Brain microvascular endothelial cell (primary cell): Measurements from ENCODE around the gene SDHAF2.
"Not testable (repeated sequence)": the region's sequence is repeated elsewhere in the genome, so short reads cannot be mapped to it uniquely, and the experiment has no call there.

Experiments used
- DNase-seq: peaks from one replicate; pipeline ENCODE4 v3.0.0-alpha.2; 2020
- H3K27ac ChIP-seq: fragments of 250-450 bp; sonication (Bioruptor Pico); 2 replicates; pipeline ENCODE4 v1.5.1; 2020; ENCODE audit warnings: mild to moderate bottlenecking, moderate library complexity
- H3K27me3 ChIP-seq: fragments of 250-450 bp; sonication (Bioruptor Pico); replicated peaks from 2 replicates; pipeline ENCODE4 v1.5.1; 2020; ENCODE audit warnings: mild to moderate bottlenecking
- H3K36me3 ChIP-seq: fragments of 250-450 bp; sonication (Bioruptor Pico); replicated peaks from 2 replicates; pipeline ENCODE4 v1.5.1; 2020; ENCODE audit warnings: mild to moderate bottlenecking
- H3K4me3 ChIP-seq: 2 replicates; pipeline ENCODE4 v1.5.1; 2011; ENCODE audit warnings: low read depth, mild to moderate bottlenecking, control low read depth, low read length, moderate library complexity
- CTCF ChIP-seq: IDR thresholded peaks from 2 replicates; pipeline ENCODE4 v1.5.1; 2011; ENCODE audit warnings: low read depth, mild to moderate bottlenecking, moderate library complexity, low read length, control low read depth, inconsistent platforms; ENCODE audit errors: missing control alignments
- in situ Hi-C: cut with HindIII; loops from 2 replicates; pipeline ENCODE4 v1.10.0; 2017; ENCODE audit warnings: low sequenced_read_pairs, low pct_ligation_motif_present

Gene SDHAF2

GRCh38 chr11:61476371-61476770 lies 46.4 kb downstream of the SDHAF2 start:
- DNase-seq, result no peak
- no peaks in the 10 kb centered on the region for H3K27me3 ChIP-seq
- H3K4me3 ChIP-seq, result no peak overlapping the region
- in situ Hi-C loops, result no loop called here
- TF ChIP-seq CTCF, result no peak
- H3K27ac ChIP-seq, result no peak overlapping the region
- H3K36me3 ChIP-seq, result no peaks in the 10 kb centered on the region

DNA sequence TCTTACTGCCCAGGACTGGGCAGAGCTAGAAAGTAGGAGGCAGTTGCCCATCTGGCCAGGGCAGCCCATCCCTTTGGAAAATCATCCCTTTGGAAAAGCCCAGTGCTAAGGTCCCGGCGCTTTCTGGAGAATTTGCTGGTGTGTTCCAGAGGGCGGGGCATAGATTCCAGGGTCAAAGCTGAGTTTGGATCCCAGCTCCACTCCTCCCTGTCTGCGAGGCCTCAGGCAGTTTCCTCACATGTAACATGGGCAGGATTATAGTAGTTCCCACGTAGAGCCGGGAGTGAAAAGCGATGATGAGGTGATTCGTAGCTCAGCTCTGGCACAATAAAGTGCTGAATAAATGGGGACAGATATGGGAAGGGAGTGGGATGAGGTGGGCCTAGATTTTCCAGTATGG lies 47.2 kb downstream of the SDHAF2 start:
- Histone ChIP-seq H3K36me3 (no peaks in the 10 kb centered on the region), H3K27ac (no peak overlapping the region), H3K4me3 (no peak overlapping the region), H3K27me3 (no peaks in the 10 kb centered on the region)
- DNase-seq, result no peak
- TF ChIP-seq CTCF, result no peak
- in situ Hi-C loops, result no loop called here

DNA sequence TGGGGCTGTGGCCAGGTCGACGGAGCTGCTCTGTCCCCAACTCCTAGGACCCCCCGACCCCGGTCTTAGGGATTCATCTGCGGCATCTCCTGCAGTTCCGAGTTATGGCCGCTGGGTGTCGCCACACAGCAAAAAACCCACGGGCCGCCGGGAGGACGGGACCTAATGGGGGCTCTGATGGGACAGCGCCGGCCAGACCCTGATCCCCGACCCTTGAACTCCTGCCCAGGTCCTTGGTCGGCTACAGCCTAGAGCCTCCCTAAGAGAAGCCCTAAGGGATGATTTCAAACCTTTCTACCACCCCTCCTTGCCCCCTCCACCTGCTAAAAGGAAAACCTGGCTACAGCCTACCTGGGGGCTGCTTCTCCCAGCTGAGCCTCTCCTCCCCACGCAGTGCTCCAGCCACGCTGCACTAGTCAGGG lies 47.8 kb downstream of the SDHAF2 start:
- H3K27ac ChIP-seq, result no peak overlapping the region
- no peak overlapping the region for H3K4me3 ChIP-seq
- peak; percentile 93 for TF ChIP-seq CTCF
- no peaks in the 10 kb centered on the region for H3K36me3 ChIP-seq
- in situ Hi-C loops, result no loop called here
- DNase-seq, result no peak
- H3K27me3 ChIP-seq, result no peaks in the 10 kb centered on the region

- H3K27me3 ChIP-seq, in situ Hi-C loops, H3K4me3 ChIP-seq, H3K36me3 ChIP-seq, DNase-seq, H3K27ac ChIP-seq: not testable (repeated sequence)
These were observed 49.6 kb downstream of the SDHAF2 start for GRCh38 chr11:61479360-61480058.

- no peaks in the 10 kb centered on the region for H3K36me3 ChIP-seq
- H3K4me3 ChIP-seq, result no peak overlapping the region
- DNase-seq, result no peak
- no peak for TF ChIP-seq CTCF
- in situ Hi-C loops, result no loop called here
- H3K27ac ChIP-seq, result no peak overlapping the region
- no peaks in the 10 kb centered on the region for H3K27me3 ChIP-seq
These were observed 50.5 kb downstream of the SDHAF2 start for GRCh38 chr11:61480261-61480993.

- in situ Hi-C loops, result no loop called here
- no peak overlapping the region for H3K4me3 ChIP-seq
- no peak overlapping the region for H3K27ac ChIP-seq
- H3K36me3 ChIP-seq, result no peaks in the 10 kb centered on the region
- H3K27me3 ChIP-seq, result no peaks in the 10 kb centered on the region
- DNase-seq, result peak; percentile 16
- no peak for TF ChIP-seq CTCF
These were observed 51.0 kb downstream of the SDHAF2 start for GRCh38 chr11:61480994-61481335.
